Gastrocnemius medialis (tissue), 4 donors: ENCODE results near the gene NME2. TPM values are rescaled to one million over a fixed set of nuclear protein-coding genes. Genes with fewer than 3 reads are reported as not detected.

Source experiments
- ATAC-seq, 2 donors: fragments of 150-250 bp; one replicate each; pipeline ENCODE4 v1.9.1; 2016
- DNase-seq, 2 donors: peaks; one replicate each; pipeline ENCODE4 v3.0.0-alpha.2; 2019
- H3K27ac ChIP-seq, 4 donors: fragments of 200-600 bp; sonication (generic); 1 replicate in 1 of 4; 2 replicates in 3 of 4; pipeline ENCODE4 v1.5.1; 2016 to 2018; ENCODE audit warnings: mild to moderate bottlenecking in 2 of 4, moderate library complexity in 1 of 4
- H3K27me3 ChIP-seq, 3 donors: fragments of 200-600 bp; sonication (generic) in 2 of 3; 1 replicate in 1 of 3; 2 replicates in 2 of 3; pipeline versions ENCODE4 v1.5.1 to v1.6.0; 2016 to 2019; ENCODE audit warnings: mild to moderate bottlenecking in 1 of 3, moderate library complexity in 1 of 3
- H3K36me3 ChIP-seq, 2 donors: fragments of 200-600 bp; sonication (generic) in 1 of 2; one replicate each; pipeline ENCODE4 v1.5.1; 2017 to 2018
- H3K4me1 ChIP-seq, 2 donors: fragments of 200-600 bp; sonication (generic) in 1 of 2; one replicate each; pipeline ENCODE4 v1.5.1; 2016 to 2017; ENCODE audit warnings: mild to moderate bottlenecking in 2 of 2
- H3K4me3 ChIP-seq, 4 donors: fragments of 200-600 bp; sonication (generic) in 3 of 4; 1 replicate in 1 of 4; 2 replicates in 3 of 4; pipeline ENCODE4 v1.5.1; 2016 to 2019; ENCODE audit warnings: mild to moderate bottlenecking in 2 of 4
- H3K9me3 ChIP-seq, 3 donors: fragments of 200-600 bp; sonication (generic) in 2 of 3; 1 replicate in 1 of 3; 2 replicates in 2 of 3; pipeline ENCODE4 v1.5.1; 2016 to 2019
- CTCF ChIP-seq, 5 experiments: fragments of 450-650 bp in 3 of 5; fragments of 200-600 bp in 2 of 5; sonication (generic) in 2 of 5; IDR thresholded peaks in 4 of 5; conservative IDR thresholded peaks in 1 of 5; 1 replicate in 4 of 5; 2 replicates in 1 of 5; pipeline ENCODE4 v1.5.1; 2016 to 2019; ENCODE audit warnings: antibody characterized with exemption in 5 of 5, mild to moderate bottlenecking in 3 of 5, moderate library complexity in 3 of 5
- POLR2A ChIP-seq, 2 donors: fragments of 450-650 bp; IDR thresholded peaks; one replicate each; pipeline ENCODE4 v1.6.1; 2017; ENCODE audit warnings: antibody characterized with exemption in 2 of 2, mild to moderate bottlenecking in 2 of 2, moderate library complexity in 2 of 2
- in situ Hi-C, 4 donors: fragments of 200-750 bp; cut with MboI; loops; one replicate each; pipeline versions ENCODE4 v1.15.0 to v1.8.0; 2017; ENCODE audit warnings: low sequenced_read_pairs in 4 of 4
- intact Hi-C: fragments of 100-400 bp; cut with DNase I; formaldehyde crosslinking; loops from one replicate; pipeline ENCODE4 v1.15.1; 2023; ENCODE audit warnings: low total_unique reads
- total RNA-seq, 4 donors: library from RNA; depleted of rRNA; stranded (reverse); fragments of >200 nt; gene quantifications; one replicate each; pipeline versions ENCODE4 v1.1.0 to v1.2.3, GENCODE V29; 2016

NME2 gene
- total RNA-seq, 4 donors from 2014 or later = 412 to 666 (median 508) TPM

GRCh38 chr17:51180486-51180885, 14.3 kb downstream of the NME2 start:
- peaks cover 0 to 42% of the 10 kb centered on the region in 2 donors for H3K36me3 ChIP-seq
- H3K4me3 ChIP-seq = no peak overlapping the region
- H3K27me3 ChIP-seq = no peaks in the 10 kb centered on the region
- in situ Hi-C loops (no loop called here), intact Hi-C loops (no loop called here)
- H3K9me3 ChIP-seq = no peaks in the 10 kb centered on the region
- no peak overlapping the region for H3K27ac ChIP-seq
- TF ChIP-seq CTCF (IDR thresholded peaks at IDR 0.05 in 4 of 5, conservative IDR thresholded peaks at IDR 0.05 in 1 of 5) (no peak), POLR2A (IDR thresholded peaks at IDR 0.05) (no peak)
- no peak for ATAC-seq
- no peak for DNase-seq
- H3K4me1 ChIP-seq = no peaks in the 10 kb centered on the region

- Histone ChIP-seq H3K36me3 (peaks cover 0 to 52% of the 10 kb centered on the region in 2 donors), H3K27me3 (no peaks in the 10 kb centered on the region), H3K4me1 (no peaks in the 10 kb centered on the region), H3K4me3 (no peak overlapping the region), H3K27ac (no peak overlapping the region), H3K9me3 (no peaks in the 10 kb centered on the region)
- DNase-seq (no peak), ATAC-seq (no peak)
- no peak for TF ChIP-seq CTCF (IDR thresholded peaks at IDR 0.05 in 4 of 5, conservative IDR thresholded peaks at IDR 0.05 in 1 of 5)
- TF ChIP-seq POLR2A (IDR thresholded peaks at IDR 0.05) = no peak
- intact Hi-C loops (no loop called here), in situ Hi-C loops (no loop called here)
Measured at GRCh38 chr17:51184124-51184523, 17.9 kb downstream of the NME2 start.

GRCh38 chr17:51185763-51186332, 19.6 kb downstream of the NME2 start:
- H3K27me3 ChIP-seq = no peaks in the 10 kb centered on the region
- H3K4me3 ChIP-seq = no peak overlapping the region
- H3K36me3 ChIP-seq = peaks cover 0 to 47% of the 10 kb centered on the region in 2 donors
- H3K27ac ChIP-seq = no peak overlapping the region
- H3K4me1 ChIP-seq = no peaks in the 10 kb centered on the region
- H3K9me3 ChIP-seq = no peaks in the 10 kb centered on the region
- intact Hi-C loops = no loop called here
- ATAC-seq = no peak
- TF ChIP-seq CTCF (IDR thresholded peaks at IDR 0.05 in 4 of 5, conservative IDR thresholded peaks at IDR 0.05 in 1 of 5) (no peak), POLR2A (IDR thresholded peaks at IDR 0.05) (no peak)
- in situ Hi-C loops = no loop called here
- DNase-seq = no peak

GRCh38 chr17:51188271-51188833, 22.1 kb downstream of the NME2 start:
- intact Hi-C loops = no loop called here
- TF ChIP-seq POLR2A (IDR thresholded peaks at IDR 0.05) (no peak), CTCF (IDR thresholded peaks at IDR 0.05 in 4 of 5, conservative IDR thresholded peaks at IDR 0.05 in 1 of 5) (no peak)
- H3K9me3 ChIP-seq = no peaks in the 10 kb centered on the region
- DNase-seq = no peak
- H3K4me3 ChIP-seq = no peak overlapping the region
- no peak overlapping the region for H3K27ac ChIP-seq
- in situ Hi-C loops = no loop called here
- ATAC-seq = no peak
- no peaks in the 10 kb centered on the region for H3K4me1 ChIP-seq
- peaks cover 0 to 44% of the 10 kb centered on the region in 2 donors for H3K36me3 ChIP-seq
- no peaks in the 10 kb centered on the region for H3K27me3 ChIP-seq
